Smooth muscle cell (in vitro differentiated cells): Measurements from ENCODE around the gene FOXI2. TPM values are rescaled to one million over a fixed set of nuclear protein-coding genes. Genes with fewer than 3 reads are reported as not detected.

Experiments
- DNase-seq: peaks from one replicate; lab custom pipeline; 2025; ENCODE audit not compliant: unreplicated experiment; lab: John Stamatoyannopoulos, UW
- H2AFZ ChIP-seq: fragments of 200-600 bp; sonication (generic); 2 replicates; pipeline ENCODE4 v1.6.0; 2016; ENCODE audit warnings: antibody characterized with exemption, low read depth, mild to moderate bottlenecking
- H3F3A ChIP-seq: fragments of 200-600 bp; sonication (generic); 2 replicates; pipeline ENCODE4 v1.6.0; 2017; ENCODE audit warnings: antibody characterized with exemption, low read depth
- H3K27ac ChIP-seq: fragments of 200-600 bp; sonication (generic); 2 replicates; pipeline ENCODE4 v1.5.1; 2016; ENCODE audit warnings: low read depth, mild to moderate bottlenecking
- H3K27me3 ChIP-seq: fragments of 200-600 bp; sonication (generic); 2 replicates; pipeline ENCODE4 v1.6.1; 2016; ENCODE audit warnings: low read depth, mild to moderate bottlenecking
- H3K36me3 ChIP-seq: fragments of 200-600 bp; sonication (generic); 2 replicates; pipeline ENCODE4 v1.5.1; 2016; ENCODE audit warnings: low read depth
- H3K4me1 ChIP-seq: fragments of 200-600 bp; sonication (generic); 2 replicates; pipeline ENCODE4 v1.5.1; 2016; ENCODE audit warnings: low read depth
- H3K4me2 ChIP-seq: fragments of 200-600 bp; sonication (generic); 2 replicates; pipeline ENCODE4 v1.6.0; 2016; ENCODE audit warnings: mild to moderate bottlenecking
- H3K4me3 ChIP-seq: fragments of 200-600 bp; sonication (generic); 2 replicates; pipeline ENCODE4 v1.5.1; 2016; ENCODE audit warnings: mild to moderate bottlenecking
- H3K79me2 ChIP-seq: fragments of 200-600 bp; sonication (generic); 2 replicates; pipeline ENCODE4 v1.6.0; 2016; ENCODE audit warnings: low read depth, mild to moderate bottlenecking
- H3K9ac ChIP-seq: fragments of 200-600 bp; sonication (generic); 2 replicates; pipeline ENCODE4 v1.6.0; 2016; ENCODE audit warnings: low read depth
- H3K9me3 ChIP-seq: fragments of 200-600 bp; sonication (generic); replicated peaks from 2 replicates; pipeline ENCODE4 v1.5.1; 2016; ENCODE audit warnings: low read depth
- H4K20me1 ChIP-seq: fragments of 200-600 bp; sonication (generic); 2 replicates; pipeline ENCODE4 v1.6.0; 2016; ENCODE audit warnings: low read depth
- CTCF ChIP-seq: fragments of 200-600 bp; sonication (generic); IDR thresholded peaks from 2 replicates; pipeline ENCODE4 v1.5.1; 2017; ENCODE audit warnings: borderline replicate concordance, mild to moderate bottlenecking, antibody characterized with exemption; ENCODE audit not compliant: insufficient read depth, poor library complexity, severe bottlenecking
- WGBS: methylation state at CpG from one replicate; pipeline ENCODE4 v1.1.7; 2016; ENCODE audit warnings: low lambda C conversion rate; 5-methylcytosine and 5-hydroxymethylcytosine counted together
- polyA plus RNA-seq: library from polyadenylated mRNA; unstranded; fragments of >200 nt; fragmentation: Nextera tagmentation; extraction: Ambion mirVana; gene quantifications from 2 replicates; pipeline ENCODE4 v1.2.1, GENCODE V29; 2016
- total RNA-seq: library from RNA; depleted of rRNA; stranded (reverse); fragments of >200 nt; gene quantifications from 2 replicates; pipeline ENCODE4 v1.2.3, GENCODE V29; 2014

Gene FOXI2
- total and polyA plus RNA-seq, 2 experiments from 2014 or later = not detected

- no peaks in the 10 kb centered on the region for H3K9me3 ChIP-seq
These were observed 44.4 kb downstream of the FOXI2 start for GRCh38 chr10:127781412-127781811.

GRCh38 chr10:127787873-127788272, 50.9 kb downstream of the FOXI2 start:
- no peak for TF ChIP-seq CTCF
- Histone ChIP-seq H3K27me3 (peaks cover 5% of the 10 kb centered on the region), H3K36me3 (no peaks in the 10 kb centered on the region), H4K20me1 (no peaks in the 10 kb centered on the region), H3K9me3 (no peaks in the 10 kb centered on the region), H3K27ac (no peak overlapping the region), H3K79me2 (no peaks in the 10 kb centered on the region), H3F3A (no peaks in the 10 kb centered on the region), H3K9ac (no peak overlapping the region), H3K4me1 (peaks cover 3% of the 10 kb centered on the region), H2AFZ (no peak overlapping the region), H3K4me3 (no peak overlapping the region), H3K4me2 (no peak overlapping the region)
- DNase-seq = no peak
- 92% methylated on average over 2 of the region's 2 CpGs for WGBS

More at GRCh38 chr10:127781412-127781811, 44.4 kb downstream of the FOXI2 start:
- Histone ChIP-seq H3K4me1 (no peaks in the 10 kb centered on the region), H3K36me3 (no peaks in the 10 kb centered on the region), H3K79me2 (no peaks in the 10 kb centered on the region), H3F3A (no peaks in the 10 kb centered on the region), H2AFZ (no peak overlapping the region), H3K4me2 (no peak overlapping the region), H4K20me1 (no peaks in the 10 kb centered on the region), H3K27me3 (no peaks in the 10 kb centered on the region), H3K27ac (no peak overlapping the region), H3K4me3 (no peak overlapping the region), H3K9ac (no peak overlapping the region)
- WGBS = 81% methylated on average over 1 of the region's 1 CpG
- TF ChIP-seq CTCF = no peak
- no peak for DNase-seq

- no peak for TF ChIP-seq CTCF
- Histone ChIP-seq H3F3A (no peaks in the 10 kb centered on the region), H4K20me1 (no peaks in the 10 kb centered on the region), H3K36me3 (no peaks in the 10 kb centered on the region), H3K4me1 (peaks cover 3% of the 10 kb centered on the region), H3K9me3 (no peaks in the 10 kb centered on the region), H3K79me2 (no peaks in the 10 kb centered on the region), H3K9ac (no peak overlapping the region), H3K27ac (no peak overlapping the region), H3K4me2 (no peak overlapping the region), H3K4me3 (no peak overlapping the region), H3K27me3 (peaks cover 5% of the 10 kb centered on the region), H2AFZ (no peak overlapping the region)
- 87% methylated on average over 7 of the region's 7 CpGs for WGBS
- DNase-seq = no peak
These were observed 53.2 kb downstream of the FOXI2 start for GRCh38 chr10:127790066-127790624.

Other genes starting within 250 kb of the FOXI2 start
- not detected in 2 replicates for gene NPS, start 187.9 kb upstream of the FOXI2 start, total RNA-seq
- not detected in 2 replicates for gene NPS, start 187.9 kb upstream of the FOXI2 start, polyA plus RNA-seq
- not detected in 2 replicates for gene CLRN3, start 155.8 kb downstream of the FOXI2 start, total RNA-seq
- gene CLRN3, start 155.8 kb downstream of the FOXI2 start, polyA plus RNA-seq = not detected in 2 replicates
- gene PTPRE, start 169.9 kb downstream of the FOXI2 start, total RNA-seq = 17.0 and 22.7 TPM in 2 replicates
- gene PTPRE, start 169.9 kb downstream of the FOXI2 start, polyA plus RNA-seq = 17.1 and 23.1 TPM in 2 replicates